ENCODE data around the gene RBM47. TPM values are rescaled to one million over a fixed set of nuclear protein-coding genes. Genes with fewer than 3 reads are reported as not detected.
"Not testable (repeated sequence)": the region's sequence is repeated elsewhere in the genome, so short reads cannot be mapped to it uniquely, and the experiment has no call there.

The RBM47 gene
- total RNA-seq, 4 donors from 2014 or later: 200 to 369 (median 323) TPM

DNA sequence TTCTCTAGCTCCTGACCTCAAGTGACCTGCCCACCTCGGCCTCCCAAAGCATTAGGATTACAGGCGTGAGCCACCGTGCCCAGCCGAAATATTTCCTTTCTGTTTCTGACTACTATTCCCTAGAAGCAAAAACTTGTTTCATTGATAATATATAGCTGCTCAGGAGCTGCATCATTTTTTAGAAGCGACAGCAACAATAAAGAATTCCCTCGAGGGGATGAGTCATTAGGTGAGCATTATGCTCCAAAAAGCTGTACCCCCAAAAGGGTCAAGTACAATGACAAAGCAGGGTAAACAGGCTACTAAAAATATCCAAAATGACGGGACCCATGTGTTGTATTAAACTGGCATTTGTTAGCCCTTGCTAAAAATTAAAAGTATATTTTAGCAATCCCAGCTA, 67.0 kb downstream of the RBM47 start:
- no peak for DNase-seq

DNA sequence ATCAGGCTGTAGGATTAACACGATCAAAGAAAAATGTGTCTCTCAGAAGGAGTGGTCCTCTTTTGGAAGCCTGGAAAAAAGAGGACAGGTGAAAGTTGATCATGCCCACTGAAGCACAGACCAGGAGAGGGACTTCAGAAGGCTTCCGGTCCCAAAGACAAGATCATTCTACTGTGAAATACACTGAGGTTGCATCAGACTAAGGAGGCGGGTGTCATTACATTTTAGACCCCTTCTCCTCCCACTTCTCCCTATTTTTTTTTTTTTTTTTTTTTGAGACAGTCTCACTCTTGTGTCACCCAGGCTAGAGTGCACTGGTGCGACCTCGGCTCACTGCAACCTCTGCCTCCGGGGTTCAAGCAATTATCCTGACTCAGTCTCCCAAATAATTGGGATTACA, 67.5 kb downstream of the RBM47 start:
- WGBS, 2 donors: 84 to 86% methylated on average over 6 of the region's 6 CpGs
- Histone ChIP-seq H3K36me3 (no peaks in the 10 kb centered on the region), H3K27me3 (no peaks in the 10 kb centered on the region), H3K9me3 (no peaks in the 10 kb centered on the region), H3K4me3 (replicated peaks in 1 of 3) (no peak overlapping the region), H3K4me1 (peaks cover 39 to 61% of the 10 kb centered on the region in 2 donors), H3K27ac (peak overlapping the region in 2 of 3 donors; percentile 43 to 81)
- TF ChIP-seq, protein P1, sequence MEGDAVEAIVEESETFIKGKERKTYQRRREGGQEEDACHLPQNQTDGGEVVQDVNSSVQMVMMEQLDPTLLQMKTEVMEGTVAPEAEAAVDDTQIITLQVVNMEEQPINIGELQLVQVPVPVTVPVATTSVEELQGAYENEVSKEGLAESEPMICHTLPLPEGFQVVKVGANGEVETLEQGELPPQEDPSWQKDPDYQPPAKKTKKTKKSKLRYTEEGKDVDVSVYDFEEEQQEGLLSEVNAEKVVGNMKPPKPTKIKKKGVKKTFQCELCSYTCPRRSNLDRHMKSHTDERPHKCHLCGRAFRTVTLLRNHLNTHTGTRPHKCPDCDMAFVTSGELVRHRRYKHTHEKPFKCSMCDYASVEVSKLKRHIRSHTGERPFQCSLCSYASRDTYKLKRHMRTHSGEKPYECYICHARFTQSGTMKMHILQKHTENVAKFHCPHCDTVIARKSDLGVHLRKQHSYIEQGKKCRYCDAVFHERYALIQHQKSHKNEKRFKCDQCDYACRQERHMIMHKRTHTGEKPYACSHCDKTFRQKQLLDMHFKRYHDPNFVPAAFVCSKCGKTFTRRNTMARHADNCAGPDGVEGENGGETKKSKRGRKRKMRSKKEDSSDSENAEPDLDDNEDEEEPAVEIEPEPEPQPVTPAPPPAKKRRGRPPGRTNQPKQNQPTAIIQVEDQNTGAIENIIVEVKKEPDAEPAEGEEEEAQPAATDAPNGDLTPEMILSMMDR (IDR thresholded peaks at IDR 0.05): no peak
- TF ChIP-seq POLR2A (IDR thresholded peaks at IDR 0.05): no peak
- DNase-seq: no peak
- intact Hi-C loops (cut with DNase I): loop anchor here (10.0 kb wide), 1 partner anchor 63 kb away; the partner anchor contains the start of gene RBM47

More for the DNA sequence above, 67.0 kb downstream of the RBM47 start:
- no peak overlapping the region for H3K4me3 ChIP-seq (replicated peaks in 1 of 3)
- intact Hi-C loops (cut with DNase I): loop anchor here (10.0 kb wide), 1 partner anchor 62 kb away; the partner anchor contains the start of gene RBM47
- peak overlapping the region in 2 of 3 donors; percentile 43 to 81 for H3K27ac ChIP-seq
- no peak for TF ChIP-seq POLR2A (IDR thresholded peaks at IDR 0.05)
- TF ChIP-seq, protein P1 (IDR thresholded peaks at IDR 0.05): no peak
- H3K9me3 ChIP-seq: no peaks in the 10 kb centered on the region
- H3K36me3 ChIP-seq: no peaks in the 10 kb centered on the region
- no peaks in the 10 kb centered on the region for H3K27me3 ChIP-seq
- peaks cover 39 to 61% of the 10 kb centered on the region in 2 donors for H3K4me1 ChIP-seq
- WGBS, 2 donors: 87 to 91% methylated on average over 7 of the region's 7 CpGs

DNA sequence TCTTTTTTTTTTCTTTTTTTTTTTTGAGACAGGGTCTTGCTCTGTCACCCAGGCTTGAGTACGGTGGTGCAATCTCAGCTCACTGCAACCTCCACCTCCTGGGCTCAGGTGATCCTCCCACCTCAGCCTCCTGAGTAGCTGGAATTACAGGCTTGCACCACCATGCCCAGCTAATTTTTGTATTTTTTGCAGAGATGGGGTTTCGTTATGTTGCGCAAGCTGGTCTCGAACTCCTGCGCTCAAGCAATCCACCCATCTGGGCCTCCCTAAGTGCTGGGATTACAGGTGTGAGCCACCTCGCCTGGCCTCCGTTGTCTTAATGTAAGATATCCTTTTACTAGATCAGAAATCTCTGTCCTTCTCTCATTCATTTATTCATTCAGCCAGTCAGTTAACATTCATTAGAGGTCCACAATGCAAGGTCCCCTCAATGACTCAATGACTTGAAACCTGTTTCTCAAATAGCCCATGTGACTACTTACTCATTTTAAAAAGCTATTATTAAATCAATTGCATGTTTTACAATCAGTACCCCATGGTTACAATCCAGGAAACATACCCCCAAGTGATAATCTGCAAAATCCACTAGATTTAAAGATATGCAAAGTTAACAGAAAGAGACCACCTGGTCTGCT, 68.0 kb downstream of the RBM47 start:
- H3K9me3 ChIP-seq; DNase-seq; H3K4me3 ChIP-seq (replicated peaks in 1 of 3); H3K36me3 ChIP-seq; H3K27me3 ChIP-seq: not testable (repeated sequence)
- WGBS, 2 donors: 92 to 95% methylated on average over 7 of the region's 7 CpGs
- Histone ChIP-seq H3K4me1 (peaks cover 39 to 60% of the 10 kb centered on the region in 2 donors), H3K27ac (peak overlapping the region in 2 of 3 donors; percentile 56 to 81)
- intact Hi-C loops (cut with DNase I): loop anchor here (10.0 kb wide), 1 partner anchor 63 kb away; the partner anchor contains the start of gene RBM47

DNA sequence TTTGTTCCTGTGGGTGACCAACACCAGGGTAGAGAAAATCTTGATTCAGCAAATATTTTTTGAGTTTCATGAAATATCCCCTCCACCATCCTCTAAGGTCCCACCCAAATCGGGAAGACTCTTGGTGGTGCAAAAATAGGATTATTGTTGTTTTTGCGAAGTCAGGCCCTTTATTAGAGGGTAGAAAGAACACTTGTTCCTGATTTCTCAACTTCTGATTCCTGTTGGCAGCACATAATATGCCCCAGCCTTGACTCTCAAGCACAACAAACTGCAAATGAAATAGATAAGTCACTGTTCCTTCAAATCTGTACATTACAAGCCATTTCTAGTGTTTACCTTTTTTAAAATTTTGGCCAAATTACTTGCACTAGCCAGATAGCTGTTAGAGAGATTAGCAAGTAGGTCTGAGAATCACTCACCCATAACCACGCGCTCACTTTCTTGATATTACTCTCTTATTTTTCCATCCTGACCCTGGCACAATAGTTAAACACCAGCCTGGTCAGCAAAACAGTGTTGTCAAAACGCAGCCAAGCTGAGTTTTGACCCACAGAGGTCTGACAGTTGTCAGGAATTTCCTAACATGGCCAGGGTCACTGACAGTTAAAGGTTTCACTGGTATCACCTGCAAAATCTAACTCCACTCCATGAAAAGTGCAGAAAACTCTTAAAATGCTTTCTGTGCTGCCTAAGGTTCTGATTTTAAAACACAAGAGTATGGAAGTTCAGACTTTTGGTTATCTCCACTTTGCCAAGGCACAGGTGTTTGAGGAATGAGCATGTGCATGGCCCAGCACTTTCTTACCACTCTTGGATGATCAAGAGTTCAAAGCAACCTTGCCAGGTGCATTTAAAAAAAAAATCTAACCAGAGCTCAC, 69.8 kb downstream of the RBM47 start:
- Histone ChIP-seq H3K27me3 (no peaks in the 10 kb centered on the region), H3K36me3 (no peaks in the 10 kb centered on the region), H3K27ac (peak overlapping the region; percentile 52 to 81 (median 56)), H3K4me1 (peaks cover 31 to 41% of the 10 kb centered on the region in 2 donors), H3K9me3 (no peaks in the 10 kb centered on the region), H3K4me3 (replicated peaks in 1 of 3) (no peak overlapping the region)
- peak in 1 of 2 donors; percentile 28 for DNase-seq
- 27 to 29% methylated on average over 5 of the region's 5 CpGs for WGBS, 2 donors
- TF ChIP-seq POLR2A (IDR thresholded peaks at IDR 0.05): no peak
- TF ChIP-seq, protein P1 (IDR thresholded peaks at IDR 0.05): no peak
- intact Hi-C loops (cut with DNase I): loop anchor here (10.0 kb wide), 1 partner anchor 65 kb away; the partner anchor contains the start of gene RBM47

DNA sequence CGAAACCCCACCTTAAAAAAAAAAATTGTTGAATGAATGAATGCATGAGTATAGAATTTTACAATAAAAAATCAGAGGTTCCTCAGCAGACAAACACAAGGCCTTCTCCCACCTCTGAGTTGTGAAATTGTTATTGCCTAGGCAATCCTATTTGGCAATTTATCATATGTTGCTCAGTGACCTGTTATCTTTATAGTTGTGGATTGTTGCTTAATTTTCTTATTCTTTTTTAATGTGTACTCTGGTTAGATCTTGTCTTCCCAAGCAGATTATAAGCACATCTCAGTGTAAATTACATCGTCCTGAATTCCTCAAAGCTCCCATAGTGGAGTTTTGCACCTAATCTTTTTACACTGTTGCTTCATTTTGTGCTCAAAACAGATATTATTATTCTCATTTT, 71.9 kb downstream of the RBM47 start:
- DNase-seq: no peak
- no peak overlapping the region for H3K4me3 ChIP-seq (replicated peaks in 1 of 3)
- no peaks in the 10 kb centered on the region for H3K9me3 ChIP-seq
- H3K36me3 ChIP-seq: no peaks in the 10 kb centered on the region
- intact Hi-C loops (cut with DNase I): no loop called here
- H3K4me1 ChIP-seq: peaks cover 21 to 36% of the 10 kb centered on the region in 2 donors
- peak overlapping the region in 1 of 3 donors; percentile 81 for H3K27ac ChIP-seq
- TF ChIP-seq, protein P1 (IDR thresholded peaks at IDR 0.05): no peak
- TF ChIP-seq POLR2A (IDR thresholded peaks at IDR 0.05): no peak
- WGBS, 2 donors: 95 to 98% methylated on average over 2 of the region's 2 CpGs
- no peaks in the 10 kb centered on the region for H3K27me3 ChIP-seq

Data from thyroid gland (tissue), 4 donors.